ENCODE data around the gene CAMTA1.

DNA sequence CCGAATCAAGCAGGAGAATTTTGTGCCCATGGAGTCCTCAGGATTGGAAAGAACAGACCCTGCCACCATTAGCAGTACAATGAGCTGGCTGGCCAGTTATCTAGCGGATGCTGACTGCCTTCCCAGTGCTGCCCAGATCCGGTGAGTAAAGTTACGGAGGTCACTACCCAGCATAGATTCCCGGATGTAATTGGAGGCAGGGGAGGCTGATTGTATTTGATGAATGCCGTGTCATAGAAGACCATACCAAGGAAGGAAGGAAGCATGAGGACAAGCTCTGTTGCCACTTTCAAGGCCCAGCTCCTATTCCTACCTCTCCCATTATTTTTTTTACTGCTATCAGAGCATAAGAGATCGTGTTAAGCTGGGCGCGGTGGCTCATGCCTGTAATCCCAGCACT is 959.6 kb downstream of the CAMTA1 start:
- TF ChIP-seq CTCF (IDR thresholded peaks at IDR 0.05) = no peak
- no peak for TF ChIP-seq POLR2A (IDR thresholded peaks at IDR 0.05)
